GM18870 (cell line): ENCODE measurements around the gene CALCB.
"Not testable (repeated sequence)": the region's sequence is repeated elsewhere in the genome, so short reads cannot be mapped to it uniquely, and the experiment has no call there.

ENCODE experiments used
- ATAC-seq: cut with Tn5 transposase; IDR thresholded peaks from one replicate; pipeline ENCODE4 v1.9.1; 2021; ENCODE audit warnings: moderate library complexity; ENCODE audit not compliant: unreplicated experiment

Gene CALCB

DNA sequence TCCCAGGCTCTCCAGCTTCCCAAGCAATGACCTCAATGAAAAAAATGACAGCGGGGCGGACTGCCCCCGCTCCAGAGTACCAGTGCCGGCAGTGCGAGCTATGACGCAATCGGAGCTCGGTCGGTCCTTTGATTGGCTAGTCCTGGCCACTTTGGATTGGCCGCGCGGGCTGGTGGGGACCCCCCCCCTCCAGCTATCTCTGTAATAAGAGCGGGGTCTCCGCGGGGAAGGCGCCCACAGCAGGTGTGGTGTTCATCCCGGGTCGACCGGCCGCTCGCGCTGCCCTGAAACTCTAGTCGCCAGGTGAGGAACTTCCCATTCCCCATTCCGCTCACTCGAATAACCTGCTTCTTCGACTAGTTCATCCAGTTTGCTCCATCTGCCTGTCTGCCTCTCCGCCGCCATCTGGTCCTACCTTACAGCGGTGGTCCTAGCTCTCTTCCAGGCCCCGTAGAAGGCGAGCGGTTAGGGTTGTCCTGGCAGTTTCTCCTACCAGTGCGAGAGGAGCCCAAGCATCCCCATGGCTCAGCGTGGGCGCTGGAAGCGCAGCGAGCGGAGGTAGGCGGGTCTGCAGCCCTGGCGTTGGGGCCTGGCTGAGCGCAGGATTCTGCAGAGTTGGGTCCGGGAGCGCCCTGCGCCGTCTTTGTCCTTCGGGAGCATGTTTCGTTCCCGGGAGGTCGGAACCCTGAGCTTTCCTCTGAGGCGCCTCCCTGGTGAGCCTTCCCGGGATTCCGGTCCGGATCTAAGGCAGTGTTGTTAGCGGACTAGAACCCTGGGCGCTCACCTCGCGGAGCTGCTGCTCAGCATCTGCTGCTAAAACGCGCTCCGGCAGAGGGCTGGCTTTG is at the start of gene CALCB:
CALCB (plus strand) TSS at position 233 of the 845 bp plus-strand sequence. CDS start 1,126 bp downstream, outside the sequence.
- no peak for ATAC-seq

DNA sequence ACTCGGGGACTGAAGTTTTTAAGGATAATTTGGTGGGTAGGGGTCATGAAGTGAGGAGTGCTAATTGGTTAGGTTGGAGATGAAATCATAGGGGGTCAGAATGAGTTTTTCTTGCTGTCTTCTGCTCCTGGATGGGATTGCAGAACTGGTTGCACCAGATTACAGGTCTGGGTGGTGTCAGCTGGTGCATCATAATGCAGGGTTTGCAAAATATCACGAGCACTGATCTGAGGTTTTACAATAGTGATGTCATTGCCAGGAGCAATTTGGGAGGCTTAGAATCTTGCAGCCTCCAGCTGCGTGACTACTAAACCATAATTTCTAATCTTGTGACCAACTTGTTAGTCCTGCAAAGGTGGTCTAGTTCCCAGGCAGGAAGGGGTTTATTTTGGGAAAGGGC is 46.4 kb upstream of the CALCB start:
- ATAC-seq: no peak

DNA sequence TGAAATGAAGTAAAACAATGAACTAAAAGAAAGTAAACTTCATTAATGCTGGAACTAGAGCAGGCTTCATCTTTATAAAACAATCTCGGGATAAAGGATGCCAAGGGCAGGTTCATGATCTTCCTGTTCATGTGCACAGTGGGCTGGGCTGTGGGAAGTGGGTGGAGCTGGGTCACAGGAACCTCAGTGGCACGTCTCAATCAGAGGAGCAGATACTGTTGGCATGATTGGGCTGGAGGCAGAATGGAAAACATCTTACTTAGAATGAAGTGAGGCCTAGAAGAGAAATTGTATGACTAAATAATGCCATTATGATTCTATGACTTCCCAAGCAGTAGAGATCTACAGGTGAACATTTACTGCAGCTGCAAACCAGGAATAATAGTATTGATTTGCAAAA is 45.4 kb upstream of the CALCB start:
- ATAC-seq: no peak

DNA sequence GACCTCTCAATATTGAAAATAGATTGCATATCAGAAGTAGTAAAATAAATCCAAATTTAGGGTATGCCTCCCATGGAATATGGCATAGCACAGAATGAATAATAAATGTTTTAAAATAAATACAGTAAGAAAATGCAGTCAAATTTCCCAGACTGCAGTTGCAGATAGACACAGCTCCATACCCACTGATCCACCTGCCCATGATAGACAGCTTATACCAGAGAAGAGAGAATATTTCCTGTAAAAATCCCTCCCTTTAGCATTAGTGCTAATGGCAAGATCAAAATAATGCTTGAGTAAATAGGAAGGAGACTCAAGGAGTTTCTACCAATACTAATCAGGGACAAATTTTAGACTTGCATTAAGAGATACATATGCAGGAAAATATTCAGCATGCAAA is 45.0 kb upstream of the CALCB start:
- ATAC-seq: no peak

- not testable (repeated sequence) for ATAC-seq
These were observed 41.4 kb upstream of the CALCB start for GRCh38 chr11:15031945-15032344.

GRCh38 chr11:15034687-15035267 is 38.6 kb upstream of the CALCB start:
- no peak for ATAC-seq

DNA sequence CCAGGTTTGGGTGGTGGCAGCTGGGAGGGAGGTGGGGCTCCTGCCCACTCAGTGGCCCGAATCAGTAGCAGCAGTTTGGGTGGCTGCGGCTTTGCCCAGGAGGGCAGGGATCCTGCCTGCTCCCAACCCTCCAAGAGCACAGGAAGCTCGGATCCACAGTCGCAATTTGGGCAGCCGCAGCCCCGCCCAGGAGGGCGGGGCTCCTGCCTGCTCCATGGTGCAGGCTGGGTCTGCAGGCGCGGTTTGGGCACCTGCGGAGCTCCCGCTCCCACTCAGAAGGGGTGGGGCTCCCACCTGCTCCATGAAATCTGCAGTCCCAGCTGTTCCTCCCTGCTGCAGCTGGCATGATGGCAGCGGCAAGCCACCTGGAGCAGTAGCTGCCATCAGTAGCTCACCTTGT is 38.1 kb upstream of the CALCB start:
- no peak for ATAC-seq

GRCh38 chr11:15038963-15039362 is 34.4 kb upstream of the CALCB start:
- no peak for ATAC-seq

DNA sequence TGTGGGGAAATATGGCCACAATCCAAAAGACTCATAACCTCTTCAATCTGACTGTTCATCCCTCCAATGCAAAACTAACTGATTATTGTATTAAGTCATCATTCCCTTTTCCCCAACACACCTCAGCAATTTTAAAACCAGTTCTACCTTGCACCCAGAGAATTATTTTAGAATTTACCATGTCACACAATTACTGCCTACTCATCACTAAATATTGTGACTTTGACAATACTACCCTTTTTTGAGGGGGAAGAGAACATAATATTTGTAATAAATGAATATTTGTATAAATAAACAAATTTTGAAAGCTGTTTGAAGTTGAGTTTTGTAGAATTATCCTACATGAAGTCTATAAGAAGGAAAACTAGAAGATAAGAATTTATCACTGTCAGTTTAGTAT is 28.2 kb upstream of the CALCB start:
- ATAC-seq: no peak

- no peak for ATAC-seq
These were observed 27.5 kb upstream of the CALCB start for GRCh38 chr11:15045891-15046290.

GRCh38 chr11:15046673-15047072 is 26.7 kb upstream of the CALCB start:
- ATAC-seq: not testable (repeated sequence)

DNA sequence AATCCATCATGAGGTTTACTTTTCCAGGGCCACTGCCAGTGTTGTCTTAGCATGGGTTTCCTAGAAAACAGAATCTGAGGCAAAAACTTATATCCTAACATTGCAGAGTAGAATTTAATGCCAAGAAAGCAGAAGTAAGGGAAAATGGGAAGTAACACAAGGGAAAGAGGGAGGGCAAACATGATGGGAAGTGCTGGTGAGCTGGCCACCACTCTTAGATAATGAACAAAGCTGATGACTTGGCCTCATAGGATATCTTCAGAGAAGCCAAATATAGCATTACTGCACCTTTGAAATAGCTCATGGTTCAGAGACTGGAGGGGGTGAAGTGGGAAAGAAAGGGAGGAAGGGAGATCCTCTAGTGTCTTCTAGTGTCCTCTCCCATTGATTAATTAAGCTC is 24.8 kb upstream of the CALCB start:
- no peak for ATAC-seq

- no peak for ATAC-seq
These were observed 20.2 kb upstream of the CALCB start for GRCh38 chr11:15053191-15053685.

DNA sequence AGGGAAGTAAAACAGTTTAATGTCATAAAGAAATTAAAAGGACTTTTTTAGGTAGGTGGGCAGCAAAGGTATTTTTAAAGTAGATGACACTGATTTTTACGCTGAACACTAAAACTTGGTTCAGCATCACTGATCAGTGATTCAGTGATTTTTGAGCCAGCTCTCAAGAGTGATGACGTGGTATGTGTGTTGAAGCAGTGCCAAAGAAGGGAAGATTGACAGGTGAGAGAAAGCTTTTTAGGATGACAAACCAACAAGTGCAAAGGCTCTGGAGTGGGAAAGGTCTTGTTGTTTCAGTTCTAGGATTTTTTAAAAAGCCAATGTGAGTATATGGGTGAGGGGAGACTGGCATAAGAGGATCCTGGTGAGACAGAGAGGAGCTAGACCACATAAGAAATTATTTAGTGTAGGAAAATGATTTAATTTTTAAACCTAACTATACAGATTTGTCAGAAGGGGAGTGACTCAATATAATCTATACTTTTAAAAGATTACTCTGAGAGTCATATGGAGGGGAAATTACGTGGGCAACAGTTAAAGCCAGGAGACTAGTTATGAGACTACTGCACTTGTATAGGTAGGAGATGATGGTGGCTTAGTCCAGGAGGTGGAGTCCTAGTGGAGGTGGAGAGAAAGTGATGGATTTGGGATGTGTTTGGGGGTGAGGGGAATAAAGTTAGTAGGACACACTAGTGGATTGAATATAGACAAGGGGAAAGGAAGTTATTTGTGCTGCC is 17.6 kb upstream of the CALCB start:
- no peak for ATAC-seq

- no peak for ATAC-seq
These were observed 16.1 kb upstream of the CALCB start for GRCh38 chr11:15057329-15057728.

- ATAC-seq: no peak
These were observed 14.1 kb upstream of the CALCB start for GRCh38 chr11:15059132-15059915.

DNA sequence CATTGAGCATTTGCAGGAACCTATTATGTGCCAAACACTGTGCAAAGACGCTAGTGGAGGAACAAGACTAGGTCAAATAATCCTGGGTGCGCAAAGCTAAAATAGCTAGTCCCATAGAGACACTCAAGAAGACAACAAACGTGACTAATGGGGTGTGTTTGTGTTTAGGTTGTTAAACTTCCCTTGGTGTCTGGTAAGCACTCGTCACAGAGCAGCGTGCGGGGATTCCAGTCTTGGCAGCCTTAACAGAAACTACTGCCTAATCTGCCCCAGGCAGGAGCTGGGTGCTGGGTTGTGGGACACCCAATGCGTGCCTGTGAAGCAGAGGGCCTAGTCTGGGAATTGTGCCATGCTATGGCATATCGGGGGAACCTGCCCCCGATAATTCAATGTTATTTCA is 10.8 kb upstream of the CALCB start:
- ATAC-seq: no peak

GRCh38 chr11:15069751-15070150 is 3.6 kb upstream of the CALCB start:
- not testable (repeated sequence) for ATAC-seq

GRCh38 chr11:15071556-15072255 is 1.7 kb upstream of the CALCB start:
- ATAC-seq: no peak

DNA sequence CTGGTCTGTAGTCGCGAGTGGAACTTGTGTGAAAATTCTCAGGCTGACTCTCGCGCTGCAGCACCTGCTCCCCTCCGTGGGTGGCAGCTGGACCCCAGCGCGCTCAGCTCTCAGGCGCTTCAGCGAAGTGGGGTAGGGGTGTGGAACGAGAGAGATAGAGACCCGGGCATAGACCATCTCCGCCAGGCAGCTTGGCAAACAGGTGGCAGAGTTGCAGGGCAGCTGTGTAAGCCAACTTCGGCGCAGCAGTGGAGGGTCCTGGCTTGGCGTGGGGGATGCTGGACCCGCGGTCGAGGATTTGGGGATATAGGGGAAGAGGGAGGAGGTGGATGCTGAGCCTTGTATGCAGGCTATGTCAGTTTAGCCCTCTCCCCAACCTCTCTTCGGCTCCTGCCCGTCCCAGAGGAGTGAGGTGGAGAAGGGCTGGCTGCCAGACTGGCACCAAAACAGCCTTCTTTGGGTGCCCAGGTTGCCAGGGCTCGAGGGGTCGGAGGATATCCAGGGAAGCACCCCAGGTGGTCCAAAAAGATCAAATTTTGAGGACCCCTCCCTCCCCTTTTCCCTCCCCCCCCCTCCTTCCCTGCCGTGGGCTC is 746 bp upstream of the CALCB start:
- no peak for ATAC-seq
